Thyroid gland (tissue), 4 donors: ENCODE measurements around the gene TRAF7.

ENCODE experiments used
- POLR2A ChIP-seq, 2 donors: fragments of 450-650 bp; IDR thresholded peaks; one replicate each; pipeline ENCODE4 v1.6.1; 2017; ENCODE audit warnings: antibody characterized with exemption in 2 of 2, mild to moderate bottlenecking in 2 of 2, moderate library complexity in 1 of 2
- TF ChIP-seq, protein P1 (sequence below), 6 experiments: fragments of 200-600 bp in 3 of 6; fragments of 450-650 bp in 3 of 6; sonication (generic) in 3 of 6; IDR thresholded peaks; one replicate each; pipeline ENCODE4 v1.5.1; 2016 to 2019; ENCODE audit warnings: antibody characterized with exemption in 6 of 6, mild to moderate bottlenecking in 2 of 6, inconsistent platforms in 1 of 6, moderate library complexity in 1 of 6

- TF ChIP-seq, protein P1, sequence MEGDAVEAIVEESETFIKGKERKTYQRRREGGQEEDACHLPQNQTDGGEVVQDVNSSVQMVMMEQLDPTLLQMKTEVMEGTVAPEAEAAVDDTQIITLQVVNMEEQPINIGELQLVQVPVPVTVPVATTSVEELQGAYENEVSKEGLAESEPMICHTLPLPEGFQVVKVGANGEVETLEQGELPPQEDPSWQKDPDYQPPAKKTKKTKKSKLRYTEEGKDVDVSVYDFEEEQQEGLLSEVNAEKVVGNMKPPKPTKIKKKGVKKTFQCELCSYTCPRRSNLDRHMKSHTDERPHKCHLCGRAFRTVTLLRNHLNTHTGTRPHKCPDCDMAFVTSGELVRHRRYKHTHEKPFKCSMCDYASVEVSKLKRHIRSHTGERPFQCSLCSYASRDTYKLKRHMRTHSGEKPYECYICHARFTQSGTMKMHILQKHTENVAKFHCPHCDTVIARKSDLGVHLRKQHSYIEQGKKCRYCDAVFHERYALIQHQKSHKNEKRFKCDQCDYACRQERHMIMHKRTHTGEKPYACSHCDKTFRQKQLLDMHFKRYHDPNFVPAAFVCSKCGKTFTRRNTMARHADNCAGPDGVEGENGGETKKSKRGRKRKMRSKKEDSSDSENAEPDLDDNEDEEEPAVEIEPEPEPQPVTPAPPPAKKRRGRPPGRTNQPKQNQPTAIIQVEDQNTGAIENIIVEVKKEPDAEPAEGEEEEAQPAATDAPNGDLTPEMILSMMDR (IDR thresholded peaks at IDR 0.05): no peak
- TF ChIP-seq POLR2A (IDR thresholded peaks at IDR 0.05): no peak
Measured at GRCh38 chr16:2189252-2189893, 33.8 kb downstream of the TRAF7 start.
